Ovary (tissue), 3 donors: Measurements from ENCODE around the gene CST8.

ENCODE experiments used
- CTCF ChIP-seq, 3 donors: fragments of 450-650 bp in 2 of 3; fragments of 200-600 bp in 1 of 3; IDR thresholded peaks; one replicate each; pipeline versions ENCODE4 v1.5.1 to v1.8.0; 2016 to 2022; ENCODE audit warnings: antibody characterized with exemption in 3 of 3, mild to moderate bottlenecking in 1 of 3
- EP300 ChIP-seq: sonication (generic); formaldehyde crosslinking; IDR thresholded peaks from one replicate; pipeline ENCODE4 v1.6.1; 2017; ENCODE audit warnings: antibody characterized with exemption
- donor health status: DM: no; HTN: no; CAD: no.

- TF ChIP-seq CTCF (IDR thresholded peaks at IDR 0.05) (no peak), EP300 (no peak)
Measured at GRCh38 chr20:23445596-23446217, 45.2 kb upstream of the CST8 start.
